Activated CD4-positive, alpha-beta T cell treated with anti-CD3 and anti-CD28 coated beads, Interleukin-2, amount 50 U/mL, for 1 hour (primary cell): ENCODE measurements around the gene THBS1.

Source experiments
- DNase-seq: peaks from one replicate; pipeline ENCODE4 v3.0.0-alpha.2; 2020

Gene THBS1

GRCh38 chr15:39580485-39581241 lies at the start of gene THBS1:
THBS1 (plus strand) TSS chr15:39581079; CDS start chr15:39581858, 779 bp downstream.
- DNase-seq, result peak; percentile 13

GRCh38 chr15:39534996-39535395 lies 45.9 kb upstream of the THBS1 start:
- no peak for DNase-seq

GRCh38 chr15:39535466-39535865 lies 45.4 kb upstream of the THBS1 start:
- no peak for DNase-seq

GRCh38 chr15:39538936-39539335 lies 41.9 kb upstream of the THBS1 start:
- no peak for DNase-seq

- DNase-seq, result no peak
Measured at GRCh38 chr15:39539466-39539865, 41.4 kb upstream of the THBS1 start.

- no peak for DNase-seq
Measured at GRCh38 chr15:39539973-39540558, 40.8 kb upstream of the THBS1 start.

GRCh38 chr15:39542385-39543065 lies 38.4 kb upstream of the THBS1 start:
- no peak for DNase-seq

- DNase-seq, result no peak
Measured at GRCh38 chr15:39543651-39544050, 37.2 kb upstream of the THBS1 start.

- no peak for DNase-seq
Measured at GRCh38 chr15:39546842-39547241, 34.0 kb upstream of the THBS1 start.

- DNase-seq, result no peak
Measured at GRCh38 chr15:39548561-39548960, 32.3 kb upstream of the THBS1 start.

GRCh38 chr15:39549912-39550311 lies 31.0 kb upstream of the THBS1 start:
- no peak for DNase-seq

- no peak for DNase-seq
Measured at GRCh38 chr15:39551476-39551875, 29.4 kb upstream of the THBS1 start.

GRCh38 chr15:39552556-39552955 lies 28.3 kb upstream of the THBS1 start:
- no peak for DNase-seq

GRCh38 chr15:39553947-39554693 lies 26.8 kb upstream of the THBS1 start:
- no peak for DNase-seq

- DNase-seq, result no peak
Measured at GRCh38 chr15:39554746-39555387, 26.0 kb upstream of the THBS1 start.

- no peak for DNase-seq
Measured at GRCh38 chr15:39555885-39556284, 25.0 kb upstream of the THBS1 start.

- DNase-seq, result no peak
Measured at GRCh38 chr15:39556461-39556860, 24.4 kb upstream of the THBS1 start.

- no peak for DNase-seq
Measured at GRCh38 chr15:39558421-39558820, 22.5 kb upstream of the THBS1 start.

- no peak for DNase-seq
Measured at GRCh38 chr15:39564972-39565665, 15.8 kb upstream of the THBS1 start.

GRCh38 chr15:39565851-39566250 lies 15.0 kb upstream of the THBS1 start:
- DNase-seq, result no peak

GRCh38 chr15:39573287-39573686 lies 7.6 kb upstream of the THBS1 start:
- no peak for DNase-seq

GRCh38 chr15:39573844-39574243 lies 7.0 kb upstream of the THBS1 start:
- no peak for DNase-seq
